ENCODE measurements around the gene FTSJ3.
"Not testable (repeated sequence)": the region's sequence is repeated elsewhere in the genome, so short reads cannot be mapped to it uniquely, and the experiment has no call there.

GRCh38 chr17:63796375-63796774 lies 31.1 kb downstream of the FTSJ3 start:
- TF ChIP-seq, protein P1, sequence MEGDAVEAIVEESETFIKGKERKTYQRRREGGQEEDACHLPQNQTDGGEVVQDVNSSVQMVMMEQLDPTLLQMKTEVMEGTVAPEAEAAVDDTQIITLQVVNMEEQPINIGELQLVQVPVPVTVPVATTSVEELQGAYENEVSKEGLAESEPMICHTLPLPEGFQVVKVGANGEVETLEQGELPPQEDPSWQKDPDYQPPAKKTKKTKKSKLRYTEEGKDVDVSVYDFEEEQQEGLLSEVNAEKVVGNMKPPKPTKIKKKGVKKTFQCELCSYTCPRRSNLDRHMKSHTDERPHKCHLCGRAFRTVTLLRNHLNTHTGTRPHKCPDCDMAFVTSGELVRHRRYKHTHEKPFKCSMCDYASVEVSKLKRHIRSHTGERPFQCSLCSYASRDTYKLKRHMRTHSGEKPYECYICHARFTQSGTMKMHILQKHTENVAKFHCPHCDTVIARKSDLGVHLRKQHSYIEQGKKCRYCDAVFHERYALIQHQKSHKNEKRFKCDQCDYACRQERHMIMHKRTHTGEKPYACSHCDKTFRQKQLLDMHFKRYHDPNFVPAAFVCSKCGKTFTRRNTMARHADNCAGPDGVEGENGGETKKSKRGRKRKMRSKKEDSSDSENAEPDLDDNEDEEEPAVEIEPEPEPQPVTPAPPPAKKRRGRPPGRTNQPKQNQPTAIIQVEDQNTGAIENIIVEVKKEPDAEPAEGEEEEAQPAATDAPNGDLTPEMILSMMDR (IDR thresholded peaks at IDR 0.05), result not testable (repeated sequence)
- TF ChIP-seq POLR2A (IDR thresholded peaks at IDR 0.05), result not testable (repeated sequence)
